ENCODE data around the gene FPR3. TPM values are rescaled to one million over a fixed set of nuclear protein-coding genes. Genes with fewer than 3 reads are reported as not detected.

Gene FPR3
- total and polyA plus RNA-seq, 12 donors: 1.1 to 33.8 (median 18.1) TPM

- no peaks in the 10 kb centered on the region for H3K27me3 ChIP-seq
- no peak for DNase-seq
- H3K36me3 ChIP-seq (replicated peaks in 1 of 2): no peaks in the 10 kb centered on the region
- WGBS, 4 donors: 89 to 93% (median 92%) methylated on average over 2 of the region's 2 CpGs
- H3K4me1 ChIP-seq (replicated peaks in 1 of 2): no peaks in the 10 kb centered on the region
- intact Hi-C loops (cut with DNase I): no loop called here
- no peak overlapping the region for H3K4me3 ChIP-seq
- peaks cover 4 to 76% (median 44%) of the 10 kb centered on the region in 3 donors for H3K9me3 ChIP-seq (replicated peaks in 1 of 3)
- no peak overlapping the region for H3K27ac ChIP-seq
- TF ChIP-seq CTCF (IDR thresholded peaks at IDR 0.05) (no peak), POLR2A (IDR thresholded peaks at IDR 0.05) (no peak)
Measured at GRCh38 chr19:51861870-51862622, 67.1 kb downstream of the FPR3 start.

GRCh38 chr19:51873097-51873496 lies 78.1 kb downstream of the FPR3 start:
- Histone ChIP-seq H3K36me3 (replicated peaks in 1 of 2) (peaks cover 0 to 18% of the 10 kb centered on the region in 2 donors), H3K27me3 (no peaks in the 10 kb centered on the region), H3K4me1 (replicated peaks in 1 of 2) (no peaks in the 10 kb centered on the region), H3K9me3 (replicated peaks in 1 of 3) (peaks cover 3 to 62% (median 20%) of the 10 kb centered on the region in 3 donors), H3K4me3 (no peak overlapping the region), H3K27ac (no peak overlapping the region)
- intact Hi-C loops (cut with DNase I): no loop called here
- DNase-seq: no peak
- WGBS, 4 donors: 97 to 100% (median 98%) methylated on average over 4 of the region's 4 CpGs
- no peak for TF ChIP-seq POLR2A (IDR thresholded peaks at IDR 0.05)
- no peak for TF ChIP-seq CTCF (IDR thresholded peaks at IDR 0.05)

Other genes starting within 250 kb of the FPR3 start
- gene ZNF175, start 223.9 kb upstream of the FPR3 start, total RNA-seq: 10 to 100 TPM in 4 of 9 donors, 1 to 10 TPM in 5; 2.5 to 14.5 (median 6.9) TPM
- gene ZNF175, start 223.9 kb upstream of the FPR3 start, polyA plus RNA-seq: 1 to 10 TPM; 2.1 to 6.5 (median 3.4) TPM
- gene SIGLEC5, start 164.8 kb upstream of the FPR3 start, total RNA-seq: 1 to 10 TPM in 1 of 9 donors, under 1 TPM in 4, not detected in 4; 0.11 to 3.0 (median 0.57) TPM
- not detected for gene SIGLEC5, start 164.8 kb upstream of the FPR3 start, polyA plus RNA-seq
- 10 to 100 TPM in 4 of 9 donors, 1 to 10 TPM in 2, under 1 TPM in 2, not detected in 1; 0.44 to 29.0 (median 11.4) TPM for gene SIGLEC14, start 148.3 kb upstream of the FPR3 start, total RNA-seq
- 1 to 10 TPM; 1.2 to 3.6 (median 2.7) TPM for gene SIGLEC14, start 148.3 kb upstream of the FPR3 start, polyA plus RNA-seq
- gene SPACA6, start 101.8 kb upstream of the FPR3 start, total RNA-seq: 10 to 100 TPM in 8 of 9 donors, 1 to 10 TPM in 1; 2.2 to 56.0 (median 22.6) TPM
- 100 to 1,000 TPM in 2 of 3 donors, 1 to 10 TPM in 1; 4.0 to 291 (median 123) TPM for gene SPACA6, start 101.8 kb upstream of the FPR3 start, polyA plus RNA-seq
- gene HAS1, start 71.2 kb upstream of the FPR3 start, total RNA-seq: under 1 TPM in 4 of 9 donors, not detected in 5; 0.06 to 0.31 (median 0.16) TPM
- gene HAS1, start 71.2 kb upstream of the FPR3 start, polyA plus RNA-seq: 1 to 10 TPM in 1 of 3 donors, under 1 TPM in 1, not detected in 1; 0.24 to 3.1 TPM
- 10 to 100 TPM in 6 of 9 donors, 1 to 10 TPM in 1, under 1 TPM in 2; 0.83 to 31.1 (median 19.3) TPM for gene FPR1, start 43.3 kb upstream of the FPR3 start, total RNA-seq
- gene FPR1, start 43.3 kb upstream of the FPR3 start, polyA plus RNA-seq: 10 to 100 TPM in 1 of 3 donors, 1 to 10 TPM in 2; 1.6 to 13.0 (median 2.3) TPM
- gene FPR2, start 34.0 kb upstream of the FPR3 start, total RNA-seq: 1 to 10 TPM in 6 of 9 donors, under 1 TPM in 2, not detected in 1; 0.28 to 5.5 (median 2.8) TPM
- under 1 TPM; 0.24 to 0.97 (median 0.27) TPM for gene FPR2, start 34.0 kb upstream of the FPR3 start, polyA plus RNA-seq
- gene ZNF577, start 92.8 kb downstream of the FPR3 start, total RNA-seq: 10 to 100 TPM in 5 of 9 donors, 1 to 10 TPM in 4; 6.2 to 39.8 (median 14.0) TPM
- 10 to 100 TPM; 16.2 to 54.6 (median 52.6) TPM for gene ZNF577, start 92.8 kb downstream of the FPR3 start, polyA plus RNA-seq
- 10 to 100 TPM in 5 of 9 donors, 1 to 10 TPM in 4; 2.8 to 16.3 (median 10.4) TPM for gene ZNF649, start 109.9 kb downstream of the FPR3 start, total RNA-seq
- gene ZNF649, start 109.9 kb downstream of the FPR3 start, polyA plus RNA-seq: 1 to 10 TPM; 2.7 to 9.5 (median 2.9) TPM
- 10 to 100 TPM in 1 of 9 donors, 1 to 10 TPM in 8; 4.1 to 14.1 (median 5.9) TPM for gene ZNF613, start 132.3 kb downstream of the FPR3 start, total RNA-seq
- gene ZNF613, start 132.3 kb downstream of the FPR3 start, polyA plus RNA-seq: 1 to 10 TPM; 3.6 to 7.2 (median 4.9) TPM
- 10 to 100 TPM in 6 of 9 donors, 1 to 10 TPM in 3; 4.5 to 12.8 (median 12.2) TPM for gene ZNF350, start 191.7 kb downstream of the FPR3 start, total RNA-seq
- gene ZNF350, start 191.7 kb downstream of the FPR3 start, polyA plus RNA-seq: 10 to 100 TPM in 2 of 3 donors, 1 to 10 TPM in 1; 8.0 to 10.9 (median 10.2) TPM
- gene ZNF615, start 213.1 kb downstream of the FPR3 start, total RNA-seq: 10 to 100 TPM in 8 of 9 donors, 1 to 10 TPM in 1; 7.5 to 30.7 (median 12.4) TPM
- gene ZNF615, start 213.1 kb downstream of the FPR3 start, polyA plus RNA-seq: 1 to 10 TPM; 6.3 to 8.2 (median 7.3) TPM
- 1 to 10 TPM; 2.3 to 9.4 (median 7.3) TPM for gene ZNF614, start 233.2 kb downstream of the FPR3 start, total RNA-seq
- gene ZNF614, start 233.2 kb downstream of the FPR3 start, polyA plus RNA-seq: 1 to 10 TPM; 3.3 to 8.2 (median 3.6) TPM

All from adrenal gland (tissue), 12 donors.